Measurements from ENCODE around the gene ZNF446.
"Not testable (repeated sequence)": the region's sequence is repeated elsewhere in the genome, so short reads cannot be mapped to it uniquely, and the experiment has no call there.

Gene ZNF446

DNA sequence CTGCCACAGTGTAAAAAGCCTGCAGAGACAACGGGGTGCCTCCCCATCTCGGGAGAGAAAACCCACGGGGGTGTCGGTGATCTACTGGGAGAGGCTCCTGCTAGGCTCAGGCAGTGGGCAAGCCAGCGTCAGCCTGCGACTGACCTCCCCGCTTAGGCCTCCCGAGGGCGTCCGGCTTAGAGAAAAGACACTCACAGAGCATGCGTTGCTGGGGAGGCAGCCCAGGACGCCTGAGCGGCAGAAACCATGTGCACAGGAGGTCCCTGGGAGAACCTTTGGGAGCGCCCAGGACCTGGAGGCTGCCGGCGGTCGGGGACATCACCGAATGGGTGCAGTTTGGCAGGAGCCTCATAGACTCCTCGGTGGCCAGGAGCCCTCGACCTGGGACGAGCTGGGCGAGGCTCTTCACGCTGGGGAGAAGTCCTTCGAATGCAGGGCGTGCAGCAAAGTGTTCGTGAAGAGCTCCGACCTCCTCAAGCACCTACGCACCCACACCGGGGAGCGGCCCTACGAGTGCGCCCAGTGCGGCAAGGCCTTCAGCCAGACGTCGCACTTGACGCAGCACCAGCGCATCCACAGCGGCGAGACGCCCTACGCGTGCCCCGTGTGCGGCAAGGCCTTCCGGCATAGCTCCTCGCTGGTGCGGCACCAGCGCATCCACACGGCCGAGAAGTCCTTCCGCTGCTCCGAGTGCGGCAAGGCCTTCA, 5.2 kb upstream of the ZNF446 start:
- not testable (repeated sequence) for DNase-seq

DNA sequence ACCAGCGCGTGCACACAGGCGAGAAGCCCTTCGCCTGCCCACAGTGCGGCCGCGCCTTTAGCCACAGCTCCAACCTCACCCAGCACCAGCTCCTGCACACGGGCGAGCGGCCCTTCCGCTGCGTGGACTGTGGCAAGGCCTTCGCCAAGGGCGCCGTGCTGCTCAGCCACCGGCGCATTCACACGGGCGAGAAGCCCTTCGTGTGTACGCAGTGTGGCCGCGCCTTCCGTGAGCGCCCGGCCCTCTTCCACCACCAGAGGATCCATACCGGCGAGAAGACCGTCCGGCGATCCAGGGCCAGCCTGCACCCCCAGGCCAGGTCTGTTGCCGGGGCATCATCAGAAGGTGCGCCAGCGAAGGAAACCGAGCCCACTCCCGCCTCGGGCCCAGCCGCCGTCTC, 4.4 kb upstream of the ZNF446 start:
- DNase-seq: no peak

DNA sequence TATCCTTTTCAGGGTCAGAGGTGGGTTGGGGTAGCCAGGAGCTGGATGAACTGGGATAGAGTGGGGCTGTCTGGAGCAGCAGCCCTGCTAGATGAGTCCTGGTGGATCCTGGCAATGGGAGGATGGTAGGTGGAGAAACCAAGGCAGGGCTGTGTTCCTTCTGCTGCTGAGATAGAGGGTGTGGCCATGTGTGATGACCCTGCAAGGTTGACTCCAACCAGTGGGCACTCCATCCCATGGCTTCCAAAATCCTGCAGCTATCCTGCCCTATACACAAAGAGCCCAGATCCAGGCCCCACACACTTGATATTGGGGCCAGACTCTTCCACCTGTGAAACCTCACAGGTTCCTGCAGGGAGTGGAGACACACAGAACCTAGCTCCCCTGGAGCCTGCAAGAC, 2.4 kb upstream of the ZNF446 start:
- DNase-seq: no peak

DNA sequence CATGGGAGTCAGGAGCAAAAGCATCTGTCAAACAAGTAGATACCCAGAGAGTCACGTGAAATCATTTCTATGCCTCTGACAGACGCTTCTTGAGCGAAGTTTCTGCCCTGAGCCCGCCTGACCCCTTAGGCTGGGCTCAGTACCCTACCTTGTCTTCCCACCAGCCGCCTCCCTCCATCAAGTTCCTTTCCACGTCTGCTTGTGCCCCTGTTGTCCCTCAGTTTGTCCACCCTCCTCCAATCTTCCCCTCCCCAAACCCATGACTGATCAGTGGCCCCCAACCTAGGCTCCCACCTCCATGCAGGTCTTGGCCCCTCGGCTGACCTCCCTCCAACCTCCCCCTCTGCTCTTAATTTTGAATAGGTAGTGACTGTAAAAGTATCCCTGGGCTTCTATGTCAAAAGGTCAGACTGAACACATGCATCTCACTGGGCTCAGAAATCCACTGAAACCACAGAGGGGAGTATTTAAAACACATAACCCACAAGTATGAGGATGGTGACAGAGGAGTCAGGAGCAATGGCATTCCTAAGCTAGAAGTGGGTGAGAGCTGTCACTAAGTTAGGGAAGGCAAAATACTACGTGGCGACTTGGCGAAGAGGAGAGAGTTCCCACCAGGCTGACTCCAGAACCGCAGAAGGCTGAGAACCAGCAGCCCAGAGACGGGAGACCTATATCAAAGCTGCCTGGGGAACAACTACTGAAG, 1.7 kb upstream of the ZNF446 start:
- no peak for DNase-seq

DNA sequence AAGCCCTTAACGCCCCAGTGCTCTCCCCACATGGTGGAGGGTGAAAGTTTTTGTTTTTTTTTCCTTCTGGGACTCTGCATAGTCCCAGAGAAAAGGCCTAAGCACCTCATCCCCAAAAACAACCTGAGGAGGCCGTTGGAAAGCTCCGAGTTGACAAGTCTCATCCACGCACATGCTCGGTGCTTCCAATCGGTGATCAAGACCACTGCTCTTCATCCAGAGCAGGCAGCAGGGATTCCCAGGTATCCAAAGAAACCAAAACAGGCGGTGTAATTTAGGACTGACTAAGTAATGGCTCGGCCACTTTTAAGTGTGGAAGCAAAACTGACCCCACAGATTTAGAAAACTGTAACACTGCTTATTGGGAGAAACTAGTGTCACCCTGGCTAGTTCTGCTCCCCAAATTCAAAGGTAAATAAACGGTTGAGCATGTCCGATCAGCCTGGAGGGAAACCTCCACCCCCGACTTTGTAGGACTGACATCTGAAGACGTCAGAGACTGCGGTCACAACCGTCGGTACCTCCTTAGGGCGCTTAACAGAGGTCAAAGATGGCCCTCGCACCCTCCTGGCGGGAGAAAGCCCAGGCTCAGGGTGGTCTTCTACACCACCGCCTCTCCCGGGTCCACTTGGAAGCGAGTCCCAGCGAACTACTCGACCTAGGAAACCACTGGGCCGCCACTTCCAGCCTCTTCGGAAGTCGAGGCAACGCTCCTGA, 997 bp upstream of the ZNF446 start:
- no peak for DNase-seq

DNA sequence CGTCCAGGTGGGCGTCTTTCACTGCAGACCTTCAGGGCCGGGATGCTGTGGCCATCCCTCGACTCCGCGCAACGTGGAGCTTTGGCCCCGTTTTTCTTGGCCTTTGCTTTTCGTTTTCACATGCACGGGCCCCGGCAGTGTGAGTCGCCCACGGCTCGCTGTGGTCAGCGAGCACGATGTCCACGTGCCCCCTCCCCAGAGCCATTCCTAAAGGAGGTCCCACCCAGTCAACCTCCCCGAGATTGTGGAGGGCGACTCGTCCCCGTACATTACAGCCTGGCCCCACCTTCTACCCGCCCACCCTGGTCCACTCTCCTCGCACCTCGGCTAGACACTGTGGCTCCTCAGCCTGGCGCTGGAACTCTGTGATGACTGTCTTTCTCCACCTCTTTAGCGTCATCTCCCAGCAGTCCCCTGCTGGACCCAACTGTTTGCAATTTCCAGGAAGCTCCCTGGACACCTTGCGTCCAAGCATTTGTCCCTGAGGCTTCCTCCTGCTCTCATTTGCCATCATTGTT, 405 bp downstream of the ZNF446 start:
- DNase-seq: no peak

DNA sequence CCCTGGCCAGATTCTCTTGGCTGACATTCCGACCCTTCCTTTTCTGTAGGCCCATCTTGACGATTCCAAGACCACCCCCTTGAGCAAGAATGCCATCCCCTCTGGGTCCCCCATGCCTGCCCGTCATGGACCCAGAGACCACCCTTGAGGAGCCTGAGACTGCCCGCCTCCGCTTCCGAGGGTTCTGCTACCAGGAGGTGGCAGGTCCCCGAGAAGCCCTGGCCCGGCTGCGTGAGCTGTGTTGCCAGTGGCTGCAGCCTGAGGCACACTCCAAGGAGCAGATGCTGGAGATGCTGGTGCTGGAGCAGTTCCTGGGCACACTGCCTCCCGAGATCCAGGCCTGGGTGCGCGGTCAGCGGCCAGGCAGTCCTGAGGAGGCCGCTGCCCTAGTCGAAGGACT, 978 bp downstream of the ZNF446 start:
- no peak for DNase-seq

DNA sequence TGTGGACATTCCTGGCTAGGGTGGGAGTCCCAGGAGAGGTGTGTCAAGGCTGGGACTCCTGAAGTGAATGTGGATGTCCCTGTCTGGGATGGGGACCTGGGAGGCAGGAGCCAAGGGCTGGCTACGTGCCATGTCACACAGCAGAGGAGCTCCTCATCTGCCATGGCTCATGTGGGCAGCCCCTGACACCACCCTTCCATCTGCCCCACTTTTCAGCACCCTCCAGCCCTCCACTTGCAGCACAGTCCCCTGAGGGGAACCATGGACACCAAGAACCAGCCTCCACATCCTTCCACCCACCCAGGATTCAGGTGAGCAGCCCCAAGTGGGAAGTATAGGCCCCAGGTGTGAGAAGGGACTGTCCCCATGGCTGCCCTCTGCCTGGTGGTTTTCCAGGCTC, 1.7 kb downstream of the ZNF446 start:
- DNase-seq: no peak

DNA sequence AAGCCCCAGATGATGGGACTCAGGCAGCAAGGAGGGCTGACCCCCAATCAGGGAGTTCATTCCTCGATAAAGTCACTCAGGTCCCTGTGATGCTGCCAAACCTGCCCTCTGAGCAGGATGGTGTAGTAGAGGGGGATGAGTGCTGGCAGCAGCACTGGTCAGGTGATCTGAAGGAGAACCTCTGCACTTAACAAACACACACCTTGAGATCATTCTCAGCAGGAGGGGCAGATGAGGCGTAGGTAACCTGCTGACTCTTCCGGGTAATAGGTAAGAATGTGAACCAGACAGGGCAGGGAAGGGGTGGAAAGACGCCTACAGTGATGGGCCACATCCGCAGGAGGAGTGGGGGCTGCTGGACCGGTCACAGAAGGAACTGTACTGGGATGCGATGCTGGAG, 3.2 kb downstream of the ZNF446 start:
- no peak for DNase-seq

DNA sequence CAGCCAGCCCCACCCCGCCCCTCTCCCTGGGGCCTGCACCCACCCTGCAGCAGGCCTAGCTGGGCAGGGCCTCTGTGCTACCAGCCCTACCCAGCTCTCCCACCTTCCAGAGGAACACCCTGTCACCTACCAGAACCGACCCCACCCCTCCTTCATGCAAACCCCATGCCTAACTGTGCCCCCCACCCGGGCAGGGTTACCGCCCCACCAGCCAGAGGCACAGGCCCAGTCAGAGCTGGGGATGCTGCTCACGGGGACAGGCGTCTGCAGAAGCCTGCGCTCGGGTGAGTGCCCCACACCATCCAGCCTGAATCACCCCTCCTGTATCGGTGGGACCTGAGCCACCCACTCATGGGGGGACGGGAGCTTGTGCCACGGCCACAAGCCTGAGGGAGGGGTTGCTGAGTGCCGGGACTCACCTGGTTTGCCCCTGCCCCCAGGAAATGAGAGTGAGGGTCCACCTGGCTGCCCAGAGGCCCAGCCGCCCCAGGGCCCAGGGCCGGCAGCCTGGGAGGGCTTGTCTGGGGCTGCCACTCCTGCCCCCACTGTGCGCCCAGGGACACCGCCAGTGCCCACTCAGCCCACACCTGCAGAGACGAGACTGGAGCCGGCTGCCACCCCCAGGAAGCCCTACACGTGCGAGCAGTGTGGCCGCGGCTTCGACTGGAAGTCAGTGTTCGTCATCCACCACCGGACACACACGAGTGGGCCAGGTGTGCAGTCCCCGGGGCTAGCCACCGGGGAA, 3.8 kb downstream of the ZNF446 start:
- DNase-seq: no peak

DNA sequence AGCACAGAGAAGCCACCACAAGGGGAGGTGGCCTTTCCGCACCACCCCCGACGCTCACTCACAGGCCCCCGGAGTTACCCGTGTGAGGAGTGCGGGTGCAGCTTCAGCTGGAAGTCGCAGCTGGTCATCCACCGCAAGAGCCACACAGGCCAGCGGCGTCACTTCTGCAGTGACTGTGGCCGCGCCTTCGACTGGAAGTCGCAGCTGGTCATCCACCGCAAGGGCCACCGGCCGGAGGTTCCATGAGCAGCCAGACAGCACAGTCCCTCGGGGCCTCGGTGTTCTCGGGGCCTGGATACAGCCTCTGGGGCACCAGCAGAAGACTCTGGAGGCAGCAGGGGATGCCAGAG, 4.3 kb downstream of the ZNF446 start:
- DNase-seq: no peak

DNA sequence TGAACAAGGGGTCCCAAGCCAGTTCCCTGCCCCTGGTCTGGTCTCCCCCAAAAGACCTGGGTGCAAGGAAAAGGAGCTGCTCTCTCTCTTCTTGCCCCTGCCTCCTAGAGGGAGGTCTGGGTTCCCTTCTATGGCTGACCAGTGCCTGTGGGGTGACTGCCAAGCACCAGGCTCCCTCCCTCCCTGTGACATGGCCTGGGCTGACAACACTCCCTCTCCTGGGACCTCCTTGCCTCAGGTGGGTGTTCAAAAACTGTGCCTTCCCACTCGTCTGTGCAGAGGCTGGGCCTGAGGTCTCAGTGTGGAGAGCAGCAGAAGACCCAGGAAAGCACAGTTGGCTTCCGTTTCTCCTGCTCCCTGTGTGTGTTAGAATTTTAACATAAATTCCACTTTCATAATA, 4.7 kb downstream of the ZNF446 start:
- no peak for DNase-seq

DNA sequence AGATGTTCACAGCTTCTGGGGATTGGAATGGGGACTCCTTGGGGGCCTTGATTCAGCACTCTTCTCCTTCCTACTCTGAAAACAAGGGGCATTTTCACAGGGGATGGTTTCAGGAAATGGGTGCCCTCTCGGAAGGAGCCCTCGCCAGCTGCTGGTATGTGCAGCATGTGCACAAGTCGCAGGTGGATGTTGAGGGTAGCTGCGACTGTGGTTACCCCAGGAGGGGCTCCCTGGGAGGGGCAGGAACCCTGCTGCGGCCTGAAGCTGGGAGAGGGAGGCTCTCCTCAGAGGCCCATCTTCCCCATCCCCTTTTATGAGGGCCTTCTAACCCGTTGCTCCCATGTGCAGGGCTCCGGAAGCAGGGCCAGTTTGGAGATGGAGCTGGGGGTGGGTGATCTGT, 6.2 kb downstream of the ZNF446 start:
- DNase-seq: no peak

DNA sequence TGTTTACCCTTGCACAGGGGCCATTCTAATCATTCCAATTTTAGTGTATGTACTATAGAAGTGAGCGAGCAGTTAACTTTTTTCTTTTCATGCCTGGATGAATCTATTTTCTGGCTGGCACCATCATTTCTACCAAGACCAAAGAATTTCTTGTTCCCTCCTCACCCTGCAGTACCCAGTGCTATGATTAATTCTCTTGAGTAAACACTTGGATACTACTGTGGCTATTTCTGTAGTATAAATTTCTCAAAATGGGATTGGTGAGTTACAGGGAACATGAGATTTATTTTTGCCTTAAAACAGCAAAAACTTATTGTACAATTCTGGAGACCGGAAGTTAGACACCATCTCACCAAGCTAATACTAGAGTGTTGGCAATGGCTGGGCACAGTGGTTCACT, 7.6 kb downstream of the ZNF446 start:
- DNase-seq: no peak

DNA sequence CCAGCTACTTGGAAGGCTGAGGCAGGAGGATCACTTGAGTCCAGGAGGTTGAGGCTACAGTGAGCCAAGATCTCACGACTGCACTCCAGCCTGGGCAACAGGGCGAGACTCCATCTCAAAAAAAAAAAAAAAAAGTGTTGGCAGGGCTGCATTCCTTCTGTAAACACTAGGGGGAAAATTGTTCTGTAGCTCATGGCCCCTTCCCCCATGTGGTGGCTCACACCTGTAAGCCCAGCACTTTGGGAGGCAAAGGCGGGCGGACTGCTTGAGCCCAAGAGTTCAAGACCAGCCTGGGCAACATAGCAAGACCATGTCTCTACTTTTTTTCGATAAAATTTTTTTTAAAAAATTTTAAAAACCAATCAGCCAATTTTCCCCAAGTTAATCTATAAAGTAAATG, 8.2 kb downstream of the ZNF446 start:
- DNase-seq: not testable (repeated sequence)

DNA sequence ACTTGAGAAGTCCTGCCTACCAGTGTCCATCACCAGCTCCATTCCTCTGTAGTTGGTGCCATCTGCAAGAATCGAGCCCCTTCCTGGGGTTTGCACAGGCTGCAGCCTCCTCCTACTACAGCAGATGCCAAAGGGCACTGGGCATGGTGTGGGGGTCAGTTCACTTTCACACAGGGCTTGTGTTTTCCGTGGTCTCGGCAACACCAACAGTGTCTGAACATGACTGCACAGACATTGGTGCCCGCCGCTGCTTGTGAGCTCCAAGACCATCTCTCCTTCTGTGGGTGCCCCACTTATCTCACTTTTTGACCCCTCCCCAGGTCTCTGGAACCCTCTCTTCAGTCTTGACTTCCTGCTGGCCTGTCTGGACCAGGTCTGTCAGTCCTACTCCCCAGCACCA, 15.2 kb downstream of the ZNF446 start:
- no peak for DNase-seq

DNA sequence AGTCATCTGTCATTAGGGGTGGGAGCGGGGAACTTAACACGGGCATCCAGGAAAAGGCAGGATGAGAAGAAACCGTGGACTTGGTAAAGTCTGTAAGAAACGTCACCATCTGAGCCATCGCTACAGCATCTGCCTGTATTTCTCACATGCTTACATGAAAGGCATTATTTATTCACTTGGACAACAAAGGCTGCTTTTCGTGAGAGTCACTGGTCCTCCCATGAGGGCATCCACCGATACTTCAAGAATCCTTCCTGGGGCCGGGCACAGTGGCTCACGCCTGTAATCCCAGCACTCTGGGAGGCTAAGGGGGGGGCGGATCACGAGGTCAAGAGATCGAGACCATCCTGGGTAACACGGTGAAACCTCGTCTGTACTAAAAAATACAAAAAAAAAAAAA, 16.1 kb downstream of the ZNF446 start:
- no peak for DNase-seq

DNA sequence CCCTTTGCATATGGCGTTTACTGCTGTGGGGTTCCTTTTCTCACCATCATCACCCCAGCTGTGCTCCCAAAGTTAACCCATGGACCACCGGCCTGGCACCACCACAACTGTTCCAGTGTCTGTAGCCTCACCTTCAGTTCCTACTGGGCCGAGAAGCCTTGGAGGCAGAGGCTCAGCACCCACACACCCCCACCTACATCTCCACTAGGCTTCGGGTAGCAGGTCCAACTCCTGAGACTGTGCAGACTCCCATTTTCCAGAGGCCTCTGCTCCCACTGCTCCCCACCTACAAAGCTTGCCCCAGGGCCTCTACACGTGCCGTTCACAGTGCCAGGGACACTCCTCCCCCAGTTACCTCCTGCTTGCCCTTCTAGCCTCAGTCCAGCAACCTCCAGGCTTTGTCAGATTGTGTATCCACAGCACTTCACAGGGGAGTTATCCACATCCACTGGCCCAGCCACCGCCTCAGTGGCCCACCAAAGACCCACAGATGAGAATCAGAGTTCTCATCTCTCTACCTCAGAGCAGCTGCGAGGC, 21.6 kb downstream of the ZNF446 start:
- DNase-seq: no peak

DNA sequence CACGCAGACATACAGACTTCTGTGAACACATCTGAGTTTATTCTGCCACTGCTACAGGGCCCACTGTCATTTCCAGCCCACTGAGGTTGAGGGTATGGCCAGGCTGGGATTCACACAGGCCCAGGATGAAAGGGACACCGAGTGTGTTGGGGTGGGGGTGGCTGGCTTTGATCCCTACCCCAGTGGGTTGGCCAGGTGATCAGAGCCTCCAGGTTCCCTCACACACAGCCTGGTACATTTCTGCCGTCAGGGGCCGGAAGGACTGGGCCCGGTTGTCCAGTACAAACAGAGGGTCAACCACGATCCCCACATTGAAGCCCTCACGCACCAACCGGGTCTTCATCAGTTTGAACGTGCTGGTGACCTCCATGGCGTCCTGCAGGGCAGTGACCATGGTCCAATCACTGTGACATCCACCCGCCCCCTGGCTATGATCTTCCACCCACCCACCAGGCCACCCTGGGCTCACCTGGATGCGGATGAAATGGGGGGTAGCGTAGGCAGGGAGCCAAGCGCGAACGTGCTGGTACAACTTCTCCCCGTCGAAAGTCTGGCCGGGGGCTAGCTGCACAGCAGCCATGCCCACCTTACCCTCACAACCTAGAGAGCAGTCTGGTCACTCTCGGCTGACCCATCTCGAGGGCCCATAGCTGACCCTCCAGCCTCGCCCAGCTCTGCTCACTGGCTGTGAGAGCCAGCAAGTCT, 22.3 kb downstream of the ZNF446 start:
- DNase-seq: no peak

DNA sequence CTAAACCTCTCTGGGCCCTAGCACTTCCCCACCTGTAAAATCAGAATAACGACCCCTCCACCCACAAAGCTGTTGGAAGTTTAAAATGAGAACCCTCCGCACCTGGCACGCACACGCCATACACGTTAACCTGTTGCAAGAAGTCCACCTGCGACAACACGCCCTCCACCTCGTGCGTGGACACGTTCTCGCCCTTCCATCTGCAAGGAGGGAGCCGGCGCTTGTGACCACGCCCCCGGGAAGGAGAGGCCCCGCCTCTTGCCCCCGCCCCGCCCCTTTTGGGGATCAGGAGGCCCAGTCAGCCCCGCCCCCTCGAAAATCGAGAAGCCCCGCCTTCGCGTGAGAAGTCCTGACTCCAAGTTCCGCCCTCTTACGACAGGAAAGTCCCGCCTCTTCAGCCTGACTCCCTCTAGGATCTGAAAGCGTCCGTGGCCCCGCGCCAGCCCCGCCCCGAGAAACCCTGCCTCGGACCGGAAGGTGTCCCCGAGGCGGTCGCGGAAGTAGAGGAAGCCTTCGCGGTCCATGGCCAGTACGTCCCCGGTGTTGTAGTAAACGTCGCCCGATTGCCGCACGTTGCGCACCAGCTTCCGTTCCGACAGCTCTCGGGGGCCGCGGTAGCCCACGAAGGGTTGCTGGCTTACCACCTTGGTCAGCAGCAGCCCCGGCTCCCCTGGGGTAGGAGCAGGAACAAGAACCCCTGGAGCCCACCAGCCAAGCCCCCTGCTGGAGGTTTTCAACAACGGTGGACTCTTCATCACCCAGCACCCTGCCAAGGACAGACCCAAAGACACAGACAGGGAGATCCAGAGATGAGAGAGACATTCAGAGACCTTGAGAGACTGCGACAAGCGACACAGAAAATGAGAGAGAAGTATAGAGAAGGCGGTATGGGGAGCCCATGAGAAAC, 23.1 kb downstream of the ZNF446 start:
- DNase-seq: peak; percentile 99

DNA sequence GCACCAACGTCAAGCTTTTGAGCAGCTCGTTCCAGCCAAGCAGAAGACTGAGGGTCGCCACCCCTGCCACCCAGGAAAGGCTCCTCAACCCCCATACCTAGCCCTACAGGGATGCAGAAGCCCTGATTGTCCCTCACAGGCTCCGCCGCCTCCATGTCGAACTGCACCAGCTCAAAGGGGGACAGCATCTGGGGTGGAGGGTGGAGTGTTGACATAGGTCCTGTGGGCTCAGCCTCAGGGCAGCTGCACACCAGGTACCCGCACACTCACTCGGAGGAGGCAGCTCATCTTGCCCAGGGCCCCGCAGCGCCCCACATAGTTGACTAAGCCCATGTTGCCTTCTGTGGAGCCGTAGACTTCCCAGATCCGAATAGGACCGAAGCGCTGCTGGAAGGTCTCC, 24.1 kb downstream of the ZNF446 start:
- no peak for DNase-seq

All from stimulated activated CD4-positive, alpha-beta T cell treated with anti-CD3 and anti-CD28 coated beads, Interleukin-1b, Interleukin-23, amount 100 ng/mL, for 48 hours (primary cell).